Gastrocnemius medialis (tissue), 4 donors: ENCODE data around the gene ESYT1. TPM values are rescaled to one million over a fixed set of nuclear protein-coding genes. Genes with fewer than 3 reads are reported as not detected.
"Not testable (repeated sequence)": the region's sequence is repeated elsewhere in the genome, so short reads cannot be mapped to it uniquely, and the experiment has no call there.

Experiments used
- ATAC-seq, 2 donors: fragments of 150-250 bp; one replicate each; pipeline ENCODE4 v1.9.1; 2016
- DNase-seq, 2 donors: peaks; one replicate each; pipeline ENCODE4 v3.0.0-alpha.2; 2019
- H3K27ac ChIP-seq, 4 donors: fragments of 200-600 bp; sonication (generic); 1 replicate in 1 of 4; 2 replicates in 3 of 4; pipeline ENCODE4 v1.5.1; 2016 to 2018; ENCODE audit warnings: mild to moderate bottlenecking in 2 of 4, moderate library complexity in 1 of 4
- H3K27me3 ChIP-seq, 3 donors: fragments of 200-600 bp; sonication (generic) in 2 of 3; 1 replicate in 1 of 3; 2 replicates in 2 of 3; pipeline versions ENCODE4 v1.5.1 to v1.6.0; 2016 to 2019; ENCODE audit warnings: mild to moderate bottlenecking in 1 of 3, moderate library complexity in 1 of 3
- H3K36me3 ChIP-seq, 2 donors: fragments of 200-600 bp; sonication (generic) in 1 of 2; one replicate each; pipeline ENCODE4 v1.5.1; 2017 to 2018
- H3K4me1 ChIP-seq, 2 donors: fragments of 200-600 bp; sonication (generic) in 1 of 2; one replicate each; pipeline ENCODE4 v1.5.1; 2016 to 2017; ENCODE audit warnings: mild to moderate bottlenecking in 2 of 2
- H3K4me3 ChIP-seq, 4 donors: fragments of 200-600 bp; sonication (generic) in 3 of 4; 1 replicate in 1 of 4; 2 replicates in 3 of 4; pipeline ENCODE4 v1.5.1; 2016 to 2019; ENCODE audit warnings: mild to moderate bottlenecking in 2 of 4
- H3K9me3 ChIP-seq, 3 donors: fragments of 200-600 bp; sonication (generic) in 2 of 3; 1 replicate in 1 of 3; 2 replicates in 2 of 3; pipeline ENCODE4 v1.5.1; 2016 to 2019
- CTCF ChIP-seq, 5 experiments: fragments of 450-650 bp in 3 of 5; fragments of 200-600 bp in 2 of 5; sonication (generic) in 2 of 5; IDR thresholded peaks in 4 of 5; conservative IDR thresholded peaks in 1 of 5; 1 replicate in 4 of 5; 2 replicates in 1 of 5; pipeline ENCODE4 v1.5.1; 2016 to 2019; ENCODE audit warnings: antibody characterized with exemption in 5 of 5, mild to moderate bottlenecking in 3 of 5, moderate library complexity in 3 of 5
- POLR2A ChIP-seq, 2 donors: fragments of 450-650 bp; IDR thresholded peaks; one replicate each; pipeline ENCODE4 v1.6.1; 2017; ENCODE audit warnings: antibody characterized with exemption in 2 of 2, mild to moderate bottlenecking in 2 of 2, moderate library complexity in 2 of 2
- in situ Hi-C, 4 donors: fragments of 200-750 bp; cut with MboI; loops; one replicate each; pipeline versions ENCODE4 v1.15.0 to v1.8.0; 2017; ENCODE audit warnings: low sequenced_read_pairs in 4 of 4
- intact Hi-C: fragments of 100-400 bp; cut with DNase I; formaldehyde crosslinking; loops from one replicate; pipeline ENCODE4 v1.15.1; 2023; ENCODE audit warnings: low total_unique reads
- total RNA-seq, 4 donors: library from RNA; depleted of rRNA; stranded (reverse); fragments of >200 nt; gene quantifications; one replicate each; pipeline versions ENCODE4 v1.1.0 to v1.2.3, GENCODE V29; 2016

Gene ESYT1
- total RNA-seq, 4 donors from 2014 or later: 45.9 to 77.7 (median 62.1) TPM

DNA sequence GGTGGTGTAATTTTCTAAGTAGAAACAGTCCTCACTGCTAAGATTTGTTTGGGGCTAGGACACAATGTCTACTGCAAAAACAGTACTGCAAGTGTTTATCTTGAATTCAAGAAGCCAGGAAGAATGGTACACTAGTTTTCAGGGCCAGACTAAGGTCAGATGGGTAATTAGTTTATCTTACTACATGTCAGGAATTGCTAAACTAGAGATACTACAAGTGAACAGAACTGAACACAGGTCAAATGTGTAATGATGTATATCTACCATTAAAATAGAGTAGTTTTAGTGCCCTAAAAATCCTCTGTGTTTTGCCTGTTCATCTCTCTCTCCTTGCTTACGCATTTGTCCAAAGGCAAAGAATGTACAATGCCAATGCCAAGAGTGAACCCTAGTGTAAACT is 14.0 kb upstream of the ESYT1 start:
- in situ Hi-C loops (loop anchor here in 1 of 4 donors (10.0 kb wide), 1 partner anchor 111 kb away; the partner anchor contains the start of genes NABP2 and RNF41), intact Hi-C loops (no loop called here)
- peaks cover 5 to 9% of the 10 kb centered on the region in 2 donors for H3K4me1 ChIP-seq
- H3K27me3 ChIP-seq: no peaks in the 10 kb centered on the region
- TF ChIP-seq POLR2A (IDR thresholded peaks at IDR 0.05) (no peak), CTCF (IDR thresholded peaks at IDR 0.05 in 4 of 5, conservative IDR thresholded peaks at IDR 0.05 in 1 of 5) (no peak)
- peaks cover 4 to 44% of the 10 kb centered on the region in 2 donors for H3K36me3 ChIP-seq
- H3K9me3 ChIP-seq: no peaks in the 10 kb centered on the region
- ATAC-seq (no peak), DNase-seq (no peak)
- H3K4me3 ChIP-seq: no peak overlapping the region
- no peak overlapping the region for H3K27ac ChIP-seq

GRCh38 chr12:56115329-56115728 is 12.7 kb upstream of the ESYT1 start:
- TF ChIP-seq CTCF (IDR thresholded peaks at IDR 0.05 in 4 of 5, conservative IDR thresholded peaks at IDR 0.05 in 1 of 5) (no peak), POLR2A (IDR thresholded peaks at IDR 0.05) (no peak)
- Histone ChIP-seq H3K9me3 (no peaks in the 10 kb centered on the region), H3K4me3 (peak overlapping the region; percentile 82 to 94 (median 88)), H3K27ac (peak overlapping the region; percentile 93 to 99 (median 98)), H3K36me3 (peaks cover 4 to 31% of the 10 kb centered on the region in 2 donors), H3K27me3 (no peaks in the 10 kb centered on the region), H3K4me1 (peaks cover 18 to 21% of the 10 kb centered on the region in 2 donors)
- in situ Hi-C loops: loop anchor here in 1 of 4 donors (10.0 kb wide), 1 partner anchor 109 kb away; the partner anchor contains the start of genes NABP2 and RNF41
- intact Hi-C loops: loop anchor here (5.0 kb wide), 5 partner anchors 202 to 1732 kb away; partner anchors contain the start of genes CD63, CNPY2, CTDSP2 and TIMELESS
- no peak for ATAC-seq
- no peak for DNase-seq

DNA sequence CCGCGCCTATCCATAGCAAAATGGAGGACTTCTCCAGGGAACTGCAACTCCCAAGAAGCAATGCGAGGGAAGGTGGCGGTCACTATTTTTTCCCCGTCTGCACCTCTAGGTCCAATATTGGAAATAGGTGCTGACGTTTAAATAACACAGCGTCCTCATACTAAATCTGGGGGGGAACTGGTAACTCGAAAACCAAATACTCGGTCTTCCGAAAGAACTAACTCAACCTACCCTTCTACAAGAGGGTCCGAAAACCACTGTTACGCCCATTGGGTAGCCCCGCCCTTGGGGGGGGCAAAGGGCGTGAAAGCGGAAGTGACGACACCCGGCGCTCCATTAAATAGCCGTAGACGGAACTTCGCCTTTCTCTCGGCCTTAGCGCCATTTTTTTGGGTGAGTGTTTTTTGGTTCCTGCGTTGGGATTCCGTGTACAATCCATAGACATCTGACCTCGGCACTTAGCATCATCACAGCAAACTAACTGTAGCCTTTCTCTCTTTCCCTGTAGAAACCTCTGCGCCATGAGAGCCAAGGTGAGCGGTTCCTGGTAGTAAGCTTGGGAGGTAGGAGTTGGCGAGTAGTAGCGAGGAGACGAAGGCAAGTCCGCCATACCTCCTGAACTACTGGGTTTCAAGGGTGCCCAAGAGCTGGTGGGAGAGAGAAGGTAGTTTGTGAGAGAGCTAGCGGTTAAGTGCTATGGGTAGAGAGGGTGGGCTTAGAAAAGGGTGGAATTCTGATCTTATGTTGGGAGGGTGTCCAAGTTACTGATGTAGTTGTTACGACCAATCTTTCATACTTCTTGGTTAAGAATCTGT is 11.6 kb upstream of the ESYT1 start, which contains the start of gene RPL41:
TSS of gene RPL41 (plus strand) at position 367 of the 815 bp plus-strand sequence.
- intact Hi-C loops: loop anchor here (1.0 to 5.0 kb wide), 7 partner anchors 12 to 1731 kb away; partner anchors contain the start of genes CD63, CNPY2, CTDSP2 and PA2G4
- H3K9me3 ChIP-seq: no peaks in the 10 kb centered on the region
- peak; percentile 72 to 78 for ATAC-seq
- peaks cover 29 to 33% of the 10 kb centered on the region in 2 donors for H3K4me1 ChIP-seq
- DNase-seq: peak; percentile 90 to 94
- H3K4me3 ChIP-seq: peak within 1 kb of the TSS; percentile 82 to 94 (median 88)
- no peaks in the 10 kb centered on the region for H3K27me3 ChIP-seq
- in situ Hi-C loops: loop anchor here in 1 of 4 donors (10.0 kb wide), 1 partner anchor 108 kb away; the partner anchor contains the start of genes NABP2 and RNF41
- peak in 1 of 5 experiments; percentile 11 for TF ChIP-seq CTCF (IDR thresholded peaks at IDR 0.05 in 4 of 5, conservative IDR thresholded peaks at IDR 0.05 in 1 of 5)
- TF ChIP-seq POLR2A (IDR thresholded peaks at IDR 0.05): peak; percentile 95 to 97
- peaks cover 0 to 26% of the 10 kb centered on the region in 2 donors for H3K36me3 ChIP-seq
- H3K27ac ChIP-seq: peak within 1 kb of the TSS; percentile 93 to 99 (median 98)

DNA sequence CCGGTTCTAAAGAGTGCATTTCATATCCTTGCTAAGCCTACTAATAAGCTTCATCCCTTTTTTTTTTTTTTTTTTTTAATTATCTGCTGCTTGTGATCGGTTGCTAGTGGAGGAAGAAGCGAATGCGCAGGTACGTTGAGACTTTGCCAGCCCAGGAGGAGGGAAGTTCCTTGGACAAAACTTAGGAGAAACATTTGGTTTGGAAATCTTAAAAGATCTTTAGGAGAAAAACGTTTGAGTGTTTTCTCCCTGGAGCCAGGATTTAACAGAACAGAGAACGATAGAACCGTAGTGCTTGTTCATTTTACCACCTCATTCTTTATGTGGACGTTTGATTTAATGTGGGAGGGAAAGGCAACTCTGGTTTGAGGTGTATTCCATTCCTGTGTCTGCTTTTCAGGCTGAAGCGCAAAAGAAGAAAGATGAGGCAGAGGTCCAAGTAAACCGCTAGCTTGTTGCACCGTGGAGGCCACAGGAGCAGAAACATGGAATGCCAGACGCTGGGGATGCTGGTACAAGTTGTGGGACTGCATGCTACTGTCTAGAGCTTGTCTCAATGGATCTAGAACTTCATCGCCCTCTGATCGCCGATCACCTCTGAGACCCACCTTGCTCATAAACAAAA is 10.9 kb upstream of the ESYT1 start:
- peak overlapping the region; percentile 93 to 99 (median 98) for H3K27ac ChIP-seq
- not testable (repeated sequence) for H3K27me3 ChIP-seq, H3K9me3 ChIP-seq, DNase-seq, ATAC-seq
- H3K4me1 ChIP-seq: peaks cover 35 to 40% of the 10 kb centered on the region in 2 donors
- H3K36me3 ChIP-seq: peaks cover 0 to 23% of the 10 kb centered on the region in 2 donors
- in situ Hi-C loops (loop anchor here in 1 of 4 donors (10.0 kb wide), 1 partner anchor 108 kb away; the partner anchor contains the start of genes NABP2 and RNF41), intact Hi-C loops (loop anchor here (2.0 to 5.0 kb wide), 6 partner anchors 74 to 1730 kb away; partner anchors contain the start of genes CD63, CNPY2, CTDSP2 and TIMELESS)
- peak overlapping the region; percentile 82 to 94 (median 88) for H3K4me3 ChIP-seq
